Erythroblast (primary cell): ENCODE measurements around the gene SLC9A1.

Experiments
- GATA1 ChIP-seq: IDR thresholded peaks from 2 replicates; pipeline ENCODE4 v1.6.1; 2011; ENCODE audit warnings: low read depth, mild to moderate bottlenecking, control low read depth, low read length, moderate library complexity
- POLR2A ChIP-seq: IDR thresholded peaks from 2 replicates; pipeline ENCODE4 v1.6.1; 2011; ENCODE audit warnings: mild to moderate bottlenecking, low read length

DNA sequence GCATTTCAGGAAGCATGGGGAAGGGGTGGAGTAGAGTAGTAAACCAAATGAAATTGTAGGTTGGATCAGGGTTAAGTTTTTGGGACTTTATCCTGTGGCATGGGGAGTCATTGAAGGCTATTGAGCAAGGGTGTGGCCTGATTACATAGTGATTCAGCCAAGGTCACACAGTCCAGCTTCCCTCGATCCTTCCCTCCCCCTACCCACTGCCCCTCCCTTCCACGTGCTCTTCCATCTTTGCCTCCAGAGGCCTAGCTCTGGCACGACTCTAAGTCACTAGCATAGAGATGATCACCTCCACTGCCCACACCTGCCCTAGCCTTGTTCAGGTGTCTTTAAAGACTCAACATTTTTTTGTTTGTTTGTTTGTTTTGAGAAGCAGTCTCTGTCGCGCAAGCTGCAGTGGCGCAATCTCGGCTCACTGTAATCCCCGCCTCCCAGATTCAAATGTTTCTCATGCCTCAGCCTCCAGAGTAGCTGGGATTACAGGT, 37.2 kb upstream of the SLC9A1 start:
- no peak for TF ChIP-seq GATA1
- no peak for TF ChIP-seq POLR2A
